Hematopoietic multipotent progenitor cell treated with erythropoietin and hydrocortisone succinate and interleukin-3 and kit ligand, for 6 days (in vitro differentiated cells): ENCODE data around the gene ACER1.
"Not testable (repeated sequence)": the region's sequence is repeated elsewhere in the genome, so short reads cannot be mapped to it uniquely, and the experiment has no call there.

Experiments used
- DNase-seq: peaks from one replicate; pipeline ENCODE4 v3.0.0-alpha.2; 2015

ACER1 gene

GRCh38 chr19:6286676-6287075 is 46.7 kb downstream of the ACER1 start:
- no peak for DNase-seq

DNA sequence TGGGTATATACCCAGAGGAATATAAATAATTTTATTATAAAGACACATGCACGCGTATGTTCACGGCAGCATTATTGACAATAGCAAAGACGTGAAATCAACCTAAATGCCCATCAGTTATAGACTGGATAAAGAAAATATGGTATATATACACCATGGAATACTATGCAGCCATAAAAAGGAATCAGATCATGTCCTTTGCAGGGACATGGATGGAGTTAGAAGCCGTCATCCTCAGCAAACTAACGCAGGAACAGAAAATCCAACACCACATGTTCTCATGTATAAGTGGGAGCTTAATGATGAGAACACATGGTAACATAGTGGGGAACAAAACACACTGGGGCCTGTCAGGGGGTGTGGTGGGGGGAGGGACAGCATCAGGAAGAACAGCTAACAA is 51.0 kb downstream of the ACER1 start:
- not testable (repeated sequence) for DNase-seq

GRCh38 chr19:6279931-6280591 is 53.4 kb downstream of the ACER1 start, which contains the start of gene MLLT1:
Gene MLLT1 (minus strand): TSS chr19:6279975. CDS start chr19:6279784, 191 bp downstream.
- DNase-seq: peak; percentile 96

- no peak for DNase-seq
Observed at GRCh38 chr19:6279620-6279930, 53.8 kb downstream of the ACER1 start.

DNA sequence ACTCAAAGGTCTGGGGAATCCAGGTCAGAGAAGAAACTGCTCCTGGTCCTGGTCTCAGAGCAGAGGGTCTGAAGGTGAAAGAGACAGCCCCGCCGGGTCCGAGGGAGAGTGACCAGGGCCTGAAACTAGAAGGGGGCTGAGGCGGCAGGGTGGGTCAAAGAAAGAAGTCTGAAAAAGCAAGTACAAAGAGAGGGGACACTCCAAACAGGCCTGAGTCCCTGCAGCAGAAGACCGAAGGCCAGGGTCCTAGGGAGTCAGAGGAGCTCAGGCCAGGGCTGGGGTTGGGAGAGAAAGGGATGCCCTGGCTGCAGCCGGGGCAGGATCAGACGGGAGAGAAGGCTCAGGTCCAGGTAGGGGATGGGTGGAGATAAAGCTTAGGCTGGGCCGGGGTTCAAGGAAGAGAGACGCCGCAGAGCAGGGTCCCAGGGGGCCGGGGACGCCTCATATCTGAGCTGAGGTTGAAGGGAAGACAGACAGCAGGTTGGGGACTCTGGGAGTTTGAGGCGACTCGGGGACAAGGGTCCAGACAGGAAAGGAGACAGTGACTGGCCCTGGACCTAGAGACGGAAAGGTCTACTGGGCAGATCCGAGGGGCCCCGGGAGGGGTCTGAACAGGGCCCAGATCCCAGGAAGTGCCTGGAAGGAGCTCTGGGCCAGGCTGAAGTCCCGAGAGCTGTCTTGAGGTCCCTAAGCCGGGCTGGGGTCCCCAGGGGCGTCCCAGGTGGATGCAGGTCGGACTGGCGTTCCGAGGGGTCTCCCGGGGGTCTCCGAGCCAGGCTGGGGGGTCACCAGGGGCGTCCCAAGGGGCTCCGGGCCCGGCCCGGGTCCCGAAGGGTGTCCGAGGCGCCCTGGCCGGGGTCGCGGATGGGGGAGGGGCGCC is 54.4 kb downstream of the ACER1 start:
- DNase-seq: peak; percentile 20

DNA sequence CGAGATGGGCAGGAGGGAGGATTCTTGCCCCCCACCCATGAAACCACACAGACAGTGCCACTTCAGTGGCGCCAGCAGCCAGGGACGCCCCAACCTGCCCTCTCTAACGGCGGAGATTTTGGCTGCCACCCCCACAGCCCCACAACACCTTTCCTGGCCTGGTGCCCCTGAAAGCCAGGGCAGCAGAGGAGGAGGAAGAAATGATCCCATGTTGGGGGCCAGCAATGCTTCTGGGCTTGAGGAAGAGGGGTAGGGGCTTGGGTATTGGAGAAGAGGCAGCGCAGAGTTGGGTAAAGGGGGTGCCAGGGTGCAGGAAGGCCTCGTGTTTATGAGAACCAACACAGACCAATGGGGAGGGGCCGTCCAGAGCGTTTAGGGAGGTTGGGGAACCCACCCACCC is 55.4 kb downstream of the ACER1 start:
- no peak for DNase-seq

- DNase-seq: peak; percentile 45
Observed at GRCh38 chr19:6276447-6276846, 57.0 kb downstream of the ACER1 start.

DNA sequence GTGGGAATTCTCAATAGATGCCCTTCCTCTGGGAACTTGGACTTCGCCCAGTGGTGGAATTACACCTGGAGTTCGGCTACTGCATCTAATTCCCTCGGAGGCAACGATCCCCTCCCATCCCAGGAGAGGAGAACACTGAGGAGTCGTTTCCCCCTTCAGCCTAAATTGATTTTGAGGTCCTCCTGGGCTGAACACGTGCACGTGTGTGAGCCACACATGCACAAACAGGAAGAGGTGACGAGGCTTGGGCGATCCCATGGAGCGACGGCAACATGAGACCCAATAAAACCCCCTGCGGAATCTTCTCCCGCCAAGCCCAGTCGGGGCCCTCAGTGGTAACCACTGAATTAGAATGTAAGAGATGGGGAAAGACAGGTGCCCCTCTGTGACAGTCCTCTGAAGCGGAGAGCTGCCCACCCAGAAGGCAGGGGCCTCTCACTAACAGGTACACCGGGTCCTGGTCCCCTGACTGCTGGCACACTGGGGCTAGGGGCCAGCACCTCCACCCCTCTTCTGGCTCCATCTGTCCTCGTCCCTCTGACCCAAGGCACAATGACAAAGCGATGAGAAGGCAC is 58.2 kb downstream of the ACER1 start:
- no peak for DNase-seq

GRCh38 chr19:6274756-6275155 is 58.7 kb downstream of the ACER1 start:
- DNase-seq: no peak

DNA sequence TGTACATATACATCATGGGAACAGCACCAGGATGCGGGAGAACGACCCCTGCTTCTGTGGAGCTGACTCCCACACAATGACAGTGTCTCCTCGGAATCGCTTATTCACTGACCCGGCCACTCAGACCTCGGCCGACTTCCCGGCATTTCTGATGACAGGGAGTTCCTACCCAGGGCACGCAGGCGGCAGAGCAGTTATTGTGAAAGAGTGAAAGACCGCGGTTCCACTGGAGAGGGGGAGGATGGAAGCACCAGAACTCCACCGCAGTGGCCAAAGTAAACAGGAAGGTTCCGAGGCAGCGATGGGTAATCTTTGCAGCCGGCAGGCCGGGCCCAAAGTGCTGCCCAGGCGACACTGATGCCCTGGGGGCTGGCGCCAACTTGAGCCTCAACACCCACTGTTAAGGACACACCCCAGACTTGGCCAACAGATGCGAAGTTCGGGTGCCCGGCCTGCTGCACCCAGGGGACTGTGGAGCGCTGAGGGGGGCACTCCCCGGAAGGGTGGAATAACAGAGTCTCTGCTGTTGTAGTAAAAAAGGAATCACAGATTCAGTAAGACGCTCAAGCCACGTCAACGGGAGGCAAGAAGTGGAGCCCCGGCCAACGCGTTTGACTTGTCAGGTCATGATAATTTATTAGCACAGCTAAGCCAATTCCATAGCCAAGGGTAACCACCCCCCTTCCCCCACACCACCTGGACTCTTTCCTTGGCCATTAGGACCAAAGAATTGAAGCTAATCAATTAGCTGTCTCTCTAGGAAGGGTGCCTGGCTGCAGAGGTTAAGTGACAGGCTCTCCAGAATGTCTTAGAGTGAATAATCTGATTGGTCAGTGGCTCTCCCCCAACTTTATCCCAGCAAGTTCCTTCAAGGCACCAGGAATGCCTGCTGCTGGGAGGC is 59.5 kb downstream of the ACER1 start:
- DNase-seq: peak; percentile 16

GRCh38 chr19:6272913-6273600 is 60.4 kb downstream of the ACER1 start:
- DNase-seq: no peak

DNA sequence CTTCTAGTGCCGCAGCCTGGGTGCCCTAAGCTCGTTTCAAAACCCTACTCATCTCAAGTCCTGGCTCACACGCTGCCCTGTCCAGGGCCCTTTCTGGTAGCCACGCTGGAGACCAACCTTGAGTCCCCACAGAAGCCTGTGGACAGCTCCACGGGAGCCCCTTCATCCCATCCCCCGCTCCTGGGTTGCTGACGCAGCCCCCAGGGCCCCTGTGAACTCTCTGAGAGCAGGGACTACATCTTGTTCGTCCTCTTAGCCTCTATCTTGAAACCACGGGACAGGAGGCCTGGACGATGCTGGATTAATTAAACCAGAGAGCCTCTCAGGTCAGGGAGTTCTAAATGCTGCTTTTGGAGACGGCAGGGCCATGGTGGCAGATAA is 61.0 kb downstream of the ACER1 start:
- no peak for DNase-seq

DNA sequence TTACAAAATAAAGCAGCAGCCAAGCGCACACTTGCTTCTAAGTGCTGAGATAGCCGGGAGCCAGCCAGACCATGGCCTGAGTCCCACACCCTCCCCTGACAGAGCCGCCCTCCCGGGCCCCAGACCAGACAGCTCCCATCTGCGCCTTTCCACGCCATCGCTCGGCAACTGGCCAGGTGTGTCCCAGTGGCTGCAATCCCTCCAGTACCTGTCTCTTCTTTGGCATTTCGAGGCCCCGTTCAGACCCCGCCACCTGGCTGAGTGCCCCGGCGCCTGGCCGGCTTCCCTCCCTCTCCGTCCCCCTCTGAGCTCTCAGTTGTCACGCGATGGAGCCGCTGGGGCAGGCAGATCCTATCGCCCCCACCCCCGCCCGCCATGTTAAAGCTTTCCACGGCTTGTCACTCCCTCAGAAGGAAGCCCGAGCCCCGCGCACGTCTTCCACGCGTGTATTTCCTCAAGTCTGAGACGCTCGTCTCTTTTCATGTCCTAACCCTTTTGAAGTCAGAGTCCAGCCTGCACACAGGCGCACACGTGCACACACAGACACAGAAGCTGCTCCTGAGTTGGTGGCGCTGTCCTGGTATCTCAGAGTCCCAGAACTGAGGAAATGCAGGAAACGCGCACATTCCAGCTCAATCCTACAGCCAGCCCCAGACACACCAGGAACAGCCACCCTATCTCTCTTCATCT is 61.5 kb downstream of the ACER1 start:
- DNase-seq: no peak

DNA sequence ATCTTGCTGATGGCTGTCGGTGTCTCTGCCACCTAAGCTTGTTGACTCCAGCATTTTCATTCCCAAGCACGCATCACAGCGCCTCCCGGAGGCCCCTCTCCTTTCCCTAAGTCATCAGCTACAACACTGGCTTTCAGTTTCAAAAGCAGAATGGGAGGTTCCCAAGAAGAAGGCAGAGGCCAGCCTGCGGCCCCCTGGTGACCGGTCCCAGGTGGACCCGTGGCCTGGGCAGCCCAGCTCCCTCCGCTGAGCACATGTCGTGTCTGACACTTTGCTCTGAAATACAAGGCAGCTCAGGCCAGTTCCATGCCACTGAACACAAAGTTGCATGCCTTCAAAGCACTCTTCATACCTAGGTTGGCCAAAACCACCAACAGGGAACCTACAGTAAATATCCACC is 62.2 kb downstream of the ACER1 start:
- DNase-seq: no peak

DNA sequence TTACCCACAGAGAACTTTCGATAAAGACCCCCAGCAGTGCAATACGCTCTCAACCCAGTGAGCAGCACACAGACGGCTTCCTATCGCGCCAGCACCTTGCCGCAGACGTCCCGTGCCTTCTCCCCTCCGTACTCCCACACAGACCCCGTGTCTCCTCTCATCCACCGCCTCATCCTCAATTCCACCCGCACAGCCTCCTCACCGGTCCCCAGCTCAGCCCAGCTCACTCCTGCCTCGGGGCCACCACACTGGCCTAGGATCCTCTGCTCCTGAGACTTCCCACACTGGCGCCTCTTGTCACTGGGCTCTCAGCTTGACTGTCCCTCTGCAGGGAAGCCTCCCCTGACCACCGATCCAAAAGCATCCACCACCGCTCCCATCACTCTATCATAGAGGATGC is 62.6 kb downstream of the ACER1 start:
- no peak for DNase-seq

DNA sequence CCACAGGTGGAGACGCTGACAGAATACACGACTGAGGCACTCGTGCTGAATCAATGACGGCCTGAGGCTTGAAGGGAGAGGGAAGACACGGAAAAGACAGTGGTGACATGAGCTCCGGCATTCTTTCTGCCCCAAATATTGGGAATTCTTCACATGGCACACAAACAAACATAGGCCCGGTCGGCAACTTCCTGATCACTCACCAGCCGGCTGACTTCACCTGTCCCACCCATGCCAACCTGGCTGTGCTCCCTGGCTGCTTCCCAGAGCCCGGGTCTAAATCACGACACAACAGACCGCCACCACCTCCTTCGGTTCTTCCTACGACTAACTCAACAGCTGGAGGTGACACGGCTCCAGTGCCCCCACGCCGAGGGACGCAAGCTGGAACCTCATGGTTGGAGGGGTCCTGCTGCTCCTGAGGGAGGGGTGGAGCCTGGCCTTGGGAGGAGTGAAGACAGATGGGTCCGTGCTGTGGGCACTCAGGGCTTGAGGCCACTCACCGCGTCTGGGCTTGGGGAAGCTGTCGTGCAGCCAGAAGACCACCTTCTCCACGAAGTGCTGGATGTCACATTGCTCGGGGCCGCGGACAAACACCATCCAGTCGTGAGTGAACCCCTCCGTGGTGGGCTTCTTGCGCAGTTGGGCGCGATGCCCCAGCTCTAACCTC is 63.2 kb downstream of the ACER1 start:
- DNase-seq: no peak

DNA sequence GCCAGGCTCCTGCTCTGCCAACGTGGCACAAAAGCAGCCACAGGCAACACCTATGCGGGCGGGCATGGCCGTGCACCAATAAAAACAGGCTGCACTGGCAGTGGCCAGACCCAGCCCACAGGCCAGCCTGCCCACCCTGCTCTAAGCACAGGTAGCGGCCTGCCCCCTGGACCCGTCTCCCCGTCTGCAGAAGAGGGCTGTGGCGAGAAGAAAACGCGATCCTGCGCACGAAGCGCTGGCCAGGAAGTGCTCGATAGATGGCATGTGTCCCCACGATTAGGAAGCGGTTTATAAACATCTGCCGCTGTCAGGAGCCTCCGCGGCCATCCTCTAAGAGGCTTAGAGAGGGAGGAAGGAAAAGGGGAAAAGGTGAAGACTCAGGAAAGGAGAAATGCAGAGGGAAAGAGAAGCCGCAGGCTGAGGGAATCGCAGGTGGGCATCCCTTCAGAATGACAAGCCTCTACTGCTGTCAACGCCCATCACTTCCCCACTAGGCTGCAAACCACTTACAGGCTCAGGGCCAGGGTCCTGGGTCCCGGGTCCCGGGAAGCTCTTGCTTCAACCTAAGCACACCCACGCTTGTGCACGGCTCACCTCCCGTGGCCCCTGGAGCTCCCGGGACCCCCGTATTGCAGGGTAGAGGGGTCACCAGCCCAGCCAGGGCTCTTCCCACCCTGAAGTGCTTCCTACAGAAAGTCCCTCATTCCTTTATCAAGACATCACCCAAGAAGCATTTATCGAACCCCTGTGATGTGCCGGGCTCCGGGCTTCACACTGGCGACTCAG is 64.1 kb downstream of the ACER1 start:
- DNase-seq: no peak

- no peak for DNase-seq
Observed at GRCh38 chr19:6268382-6268771, 65.0 kb downstream of the ACER1 start.

- DNase-seq: no peak
Observed at GRCh38 chr19:6267552-6268381, 65.6 kb downstream of the ACER1 start.

GRCh38 chr19:6264803-6265202 is 68.6 kb downstream of the ACER1 start:
- no peak for DNase-seq
